Glutamatergic neuron (in vitro differentiated cells): ENCODE measurements around the gene CDK6. TPM values are rescaled to one million over a fixed set of nuclear protein-coding genes. Genes with fewer than 3 reads are reported as not detected.

ENCODE experiments used
- DNase-seq: peaks from one replicate; pipeline ENCODE4 v3.0.0; 2022
- H3K27ac Mint-ChIP-seq: one replicate; pipeline ENCODE4 v1.8.0; 2020; ENCODE audit warnings: mild to moderate bottlenecking, mixed read lengths, inconsistent platforms; ENCODE audit not compliant: unreplicated experiment
- H3K27me3 Mint-ChIP-seq: one replicate; pipeline ENCODE4 v1.8.0; 2020; ENCODE audit warnings: mild to moderate bottlenecking, moderate library complexity, mixed read lengths, inconsistent platforms; ENCODE audit not compliant: unreplicated experiment
- H3K36me3 Mint-ChIP-seq: one replicate; pipeline ENCODE4 v1.8.0; 2020; ENCODE audit warnings: mild to moderate bottlenecking, mixed read lengths, inconsistent platforms; ENCODE audit not compliant: unreplicated experiment
- H3K4me1 Mint-ChIP-seq: one replicate; pipeline ENCODE4 v1.8.0; 2020; ENCODE audit warnings: mild to moderate bottlenecking, low read depth, mixed read lengths, inconsistent platforms; ENCODE audit not compliant: unreplicated experiment
- H3K4me3 Mint-ChIP-seq: one replicate; pipeline ENCODE4 v1.8.0; 2020; ENCODE audit warnings: mild to moderate bottlenecking, mixed read lengths, inconsistent platforms; ENCODE audit not compliant: unreplicated experiment
- H3K9me3 Mint-ChIP-seq: one replicate; pipeline ENCODE4 v1.8.0; 2020; ENCODE audit warnings: mild to moderate bottlenecking, moderate library complexity, mixed read lengths, inconsistent platforms; ENCODE audit not compliant: unreplicated experiment
- total RNA-seq: library from RNA; stranded (reverse); fragmentation: NEBNext Ultra II Directional; extraction: Animal tissue kit (Norgen Biotek cat#: 25700); gene quantifications from one replicate; pipeline ENCODE4 v1.2.1, GENCODE V29; 2021; ENCODE audit not compliant: unreplicated experiment
- TF ChIP-seq, protein P1 (sequence below): fragments of 200-600 bp; sonication (generic); IDR thresholded peaks from one replicate; pipeline ENCODE4 v1.5.0; 2021; ENCODE audit not compliant: partially characterized antibody, unreplicated experiment

Gene CDK6
- total RNA-seq, 1 donor from 2014 or later = 111 TPM

DNA sequence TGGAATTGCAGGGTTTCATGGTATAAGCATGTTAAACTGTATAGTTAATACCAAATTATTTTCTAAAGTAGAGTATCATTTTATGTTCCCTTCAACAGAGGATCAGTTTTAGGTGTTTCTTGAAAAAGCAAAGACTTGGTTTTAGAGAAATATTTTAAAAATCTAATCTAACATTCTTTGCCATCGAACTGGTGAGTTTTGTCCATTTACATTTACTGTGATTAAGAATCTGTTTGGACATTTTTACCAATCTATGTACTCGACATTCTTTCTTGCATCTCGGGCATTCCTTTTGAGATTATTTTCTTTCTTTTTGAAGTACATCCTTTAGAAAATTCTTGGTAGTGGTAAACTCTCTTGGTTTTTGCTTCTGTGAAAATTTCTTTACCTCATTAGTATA, 131.5 kb downstream of the CDK6 start:
- no peaks in the 10 kb centered on the region for H3K27me3 Mint-ChIP-seq
- H3K27ac Mint-ChIP-seq = no peak overlapping the region
- H3K36me3 Mint-ChIP-seq = peaks cover 12% of the 10 kb centered on the region
- no peak for DNase-seq
- TF ChIP-seq, protein P1, sequence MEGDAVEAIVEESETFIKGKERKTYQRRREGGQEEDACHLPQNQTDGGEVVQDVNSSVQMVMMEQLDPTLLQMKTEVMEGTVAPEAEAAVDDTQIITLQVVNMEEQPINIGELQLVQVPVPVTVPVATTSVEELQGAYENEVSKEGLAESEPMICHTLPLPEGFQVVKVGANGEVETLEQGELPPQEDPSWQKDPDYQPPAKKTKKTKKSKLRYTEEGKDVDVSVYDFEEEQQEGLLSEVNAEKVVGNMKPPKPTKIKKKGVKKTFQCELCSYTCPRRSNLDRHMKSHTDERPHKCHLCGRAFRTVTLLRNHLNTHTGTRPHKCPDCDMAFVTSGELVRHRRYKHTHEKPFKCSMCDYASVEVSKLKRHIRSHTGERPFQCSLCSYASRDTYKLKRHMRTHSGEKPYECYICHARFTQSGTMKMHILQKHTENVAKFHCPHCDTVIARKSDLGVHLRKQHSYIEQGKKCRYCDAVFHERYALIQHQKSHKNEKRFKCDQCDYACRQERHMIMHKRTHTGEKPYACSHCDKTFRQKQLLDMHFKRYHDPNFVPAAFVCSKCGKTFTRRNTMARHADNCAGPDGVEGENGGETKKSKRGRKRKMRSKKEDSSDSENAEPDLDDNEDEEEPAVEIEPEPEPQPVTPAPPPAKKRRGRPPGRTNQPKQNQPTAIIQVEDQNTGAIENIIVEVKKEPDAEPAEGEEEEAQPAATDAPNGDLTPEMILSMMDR = no peak
- H3K4me3 Mint-ChIP-seq = no peak overlapping the region
- H3K4me1 Mint-ChIP-seq = peaks cover 12% of the 10 kb centered on the region
- peaks cover 5% of the 10 kb centered on the region for H3K9me3 Mint-ChIP-seq

GRCh38 chr7:92702535-92702934, 133.8 kb downstream of the CDK6 start:
- Mint-ChIP-seq H3K36me3 (peaks cover 12% of the 10 kb centered on the region), H3K27me3 (no peaks in the 10 kb centered on the region), H3K4me1 (peaks cover 18% of the 10 kb centered on the region), H3K27ac (no peak overlapping the region), H3K9me3 (peaks cover 5% of the 10 kb centered on the region), H3K4me3 (no peak overlapping the region)
- TF ChIP-seq, protein P1 = no peak
- DNase-seq = no peak

- Mint-ChIP-seq H3K27me3 (no peaks in the 10 kb centered on the region), H3K36me3 (peaks cover 7% of the 10 kb centered on the region), H3K27ac (no peak overlapping the region), H3K4me1 (peaks cover 39% of the 10 kb centered on the region), H3K9me3 (peaks cover 6% of the 10 kb centered on the region), H3K4me3 (no peak overlapping the region)
- DNase-seq = no peak
- TF ChIP-seq, protein P1 = no peak
Observed at GRCh38 chr7:92699966-92700514, 136.3 kb downstream of the CDK6 start.

DNA sequence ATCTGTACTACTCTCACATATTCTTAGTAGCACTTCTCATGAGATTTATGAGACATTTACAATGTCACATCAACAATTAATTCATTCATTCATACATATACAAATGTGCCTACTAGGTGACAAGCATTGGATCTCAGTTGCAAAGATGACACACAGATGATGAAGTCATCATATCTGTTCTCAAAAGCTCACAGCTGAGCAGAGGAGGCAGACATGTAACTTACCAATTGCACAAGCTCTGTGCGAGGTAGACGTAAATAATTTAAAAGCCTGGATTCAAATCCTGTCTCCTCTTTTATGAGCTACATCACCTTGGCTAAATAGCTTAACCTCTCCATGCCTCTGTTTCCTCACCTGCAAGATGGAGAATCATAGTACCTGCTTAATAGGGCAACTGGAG, 136.8 kb downstream of the CDK6 start:
- H3K27me3 Mint-ChIP-seq = no peaks in the 10 kb centered on the region
- peaks cover 40% of the 10 kb centered on the region for H3K4me1 Mint-ChIP-seq
- no peak overlapping the region for H3K27ac Mint-ChIP-seq
- no peak for DNase-seq
- TF ChIP-seq, protein P1 = no peak
- H3K4me3 Mint-ChIP-seq = no peak overlapping the region
- H3K36me3 Mint-ChIP-seq = peaks cover 3% of the 10 kb centered on the region
- H3K9me3 Mint-ChIP-seq = peaks cover 6% of the 10 kb centered on the region

- Mint-ChIP-seq H3K4me1 (peaks cover 42% of the 10 kb centered on the region), H3K36me3 (peaks cover 9% of the 10 kb centered on the region), H3K27ac (peak overlapping the region; percentile 68), H3K9me3 (peaks cover 6% of the 10 kb centered on the region), H3K4me3 (peak overlapping the region; percentile 14), H3K27me3 (no peaks in the 10 kb centered on the region)
- TF ChIP-seq, protein P1 = no peak
- peak; percentile 25 for DNase-seq
Observed at GRCh38 chr7:92698237-92698841, 138.0 kb downstream of the CDK6 start.
